Liver (tissue), 9 donors: Measurements from ENCODE around the gene KRTAP6-1. TPM values are rescaled to one million over a fixed set of nuclear protein-coding genes. Genes with fewer than 3 reads are reported as not detected.

ENCODE experiments used
- DNase-seq: peaks from one replicate; pipeline ENCODE4 v3.0.0-alpha.2; 2017; ENCODE audit warnings: low spot score
- H3K27ac ChIP-seq, 2 donors: one replicate each; pipeline ENCODE4 v1.7.0; 2013; ENCODE audit warnings: inconsistent platforms in 2 of 2, low read length in 2 of 2, control low read depth in 1 of 2, low read depth in 1 of 2, mild to moderate bottlenecking in 1 of 2
- H3K27me3 ChIP-seq, 4 donors: one replicate each; pipeline versions ENCODE4 v1.6.1 to v1.7.0; 2013; ENCODE audit warnings: low read length in 3 of 4, inconsistent platforms in 1 of 4, mild to moderate bottlenecking in 1 of 4, moderate library complexity in 1 of 4; ENCODE audit not compliant: control insufficient read depth in 4 of 4, insufficient read depth in 4 of 4
- H3K36me3 ChIP-seq, 4 donors: one replicate each; pipeline versions ENCODE4 v1.6.1 to v1.7.0; 2013; ENCODE audit warnings: low read length in 3 of 4, mild to moderate bottlenecking in 3 of 4, low read depth in 1 of 4, moderate library complexity in 1 of 4; ENCODE audit not compliant: control insufficient read depth in 4 of 4, insufficient read depth in 3 of 4
- H3K4me1 ChIP-seq, 4 donors: one replicate each; pipeline versions ENCODE4 v1.6.1 to v1.7.0; 2013; ENCODE audit warnings: low read length in 3 of 4, mild to moderate bottlenecking in 3 of 4, moderate library complexity in 1 of 4; ENCODE audit not compliant: control insufficient read depth in 4 of 4, insufficient read depth in 4 of 4
- H3K4me3 ChIP-seq, 3 donors: one replicate each; pipeline versions ENCODE4 v1.6.1 to v1.7.0; 2013; ENCODE audit warnings: low read length in 3 of 3, control low read depth in 1 of 3, low read depth in 1 of 3, mild to moderate bottlenecking in 1 of 3
- H3K9ac ChIP-seq, 2 donors: one replicate each; pipeline ENCODE4 v1.7.0; 2013; ENCODE audit warnings: low read length in 2 of 2, mild to moderate bottlenecking in 2 of 2, moderate library complexity in 2 of 2, control low read depth in 1 of 2, low read depth in 1 of 2
- H3K9me3 ChIP-seq, 4 donors: one replicate each; pipeline versions ENCODE4 v1.6.1 to v1.7.0; 2013; ENCODE audit warnings: low read length in 3 of 4; ENCODE audit not compliant: control insufficient read depth in 4 of 4
- ATF3 ChIP-seq: IDR thresholded peaks from 2 replicates; pipeline ENCODE4 v1.6.1; 2016; ENCODE audit warnings: antibody characterized with exemption
- EGR1 ChIP-seq, 2 donors: IDR thresholded peaks; 2 replicates each; pipeline ENCODE4 v1.6.1; 2016 to 2018; ENCODE audit warnings: antibody characterized with exemption in 2 of 2, low read depth in 2 of 2
- FOXA1 ChIP-seq: IDR thresholded peaks from 2 replicates; pipeline ENCODE4 v1.6.1; 2016; ENCODE audit warnings: antibody characterized with exemption
- FOXA2 ChIP-seq: IDR thresholded peaks from 2 replicates; pipeline ENCODE4 v1.6.1; 2016; ENCODE audit warnings: antibody characterized with exemption
- GABPA ChIP-seq, 2 donors: IDR thresholded peaks in 1 of 2; conservative IDR thresholded peaks in 1 of 2; 2 replicates each; pipeline ENCODE4 v1.6.1; 2016; ENCODE audit warnings: antibody characterized with exemption in 2 of 2, mild to moderate bottlenecking in 1 of 2, moderate library complexity in 1 of 2
- HNF4A ChIP-seq, 2 donors: conservative IDR thresholded peaks; 2 replicates each; pipeline ENCODE4 v1.6.1; 2016; ENCODE audit warnings: antibody characterized with exemption in 2 of 2, mild to moderate bottlenecking in 2 of 2
- HNF4G ChIP-seq: IDR thresholded peaks from 2 replicates; pipeline ENCODE4 v1.6.1; 2016; ENCODE audit warnings: antibody characterized with exemption
- MAX ChIP-seq: IDR thresholded peaks from 2 replicates; pipeline ENCODE4 v1.6.1; 2016; ENCODE audit warnings: antibody characterized with exemption
- NR2F2 ChIP-seq: IDR thresholded peaks from 2 replicates; pipeline ENCODE4 v1.6.1; 2016; ENCODE audit warnings: antibody characterized with exemption
- RAD21 ChIP-seq, 2 donors: IDR thresholded peaks; 2 replicates each; pipeline ENCODE4 v1.6.1; 2016; ENCODE audit warnings: antibody characterized with exemption in 2 of 2, mild to moderate bottlenecking in 2 of 2
- REST ChIP-seq: IDR thresholded peaks from 2 replicates; pipeline ENCODE4 v1.6.1; 2016; ENCODE audit warnings: antibody characterized with exemption, mild to moderate bottlenecking
- SP1 ChIP-seq: IDR thresholded peaks from 2 replicates; pipeline ENCODE4 v1.6.1; 2018; ENCODE audit warnings: antibody characterized with exemption, mild to moderate bottlenecking
- TAF1 ChIP-seq: conservative IDR thresholded peaks from 2 replicates; pipeline ENCODE4 v1.6.1; 2016; ENCODE audit warnings: antibody characterized with exemption, mild to moderate bottlenecking
- YY1 ChIP-seq: IDR thresholded peaks from 2 replicates; pipeline ENCODE4 v1.6.1; 2016; ENCODE audit warnings: antibody characterized with exemption, mild to moderate bottlenecking
- ZBTB33 ChIP-seq: IDR thresholded peaks from 2 replicates; pipeline ENCODE4 v1.6.1; 2016; ENCODE audit warnings: antibody characterized with exemption
- WGBS: extraction: QIAGEN DNeasy Blood & Tissue Kit; methylation state at CpG from one replicate; pipeline ENCODE4 v1.1.7; 2013; 5-methylcytosine and 5-hydroxymethylcytosine counted together
- polyA plus RNA-seq, 2 donors: library from polyadenylated mRNA; stranded (reverse) in 1 of 2; unstranded in 1 of 2; fragments of 200-250 nt in 1 of 2; fragments of >200 nt in 1 of 2; fragmentation: Nextera tagmentation in 1 of 2; extraction: Ambion mirVana in 1 of 2; gene quantifications; one replicate each; pipeline versions ENCODE4 v1.2.1 to v1.2.3, GENCODE V29; 2013 to 2015
- total RNA-seq, 2 donors: library from RNA; depleted of rRNA; stranded (reverse); fragments of >200 nt; gene quantifications; one replicate each; pipeline ENCODE4 v1.2.3, GENCODE V29; 2014
- donor health status: healthy.
- donor health status: healthy.
- donor health status: healthy.
- donor health status: healthy.
- donor health status: healthy.

KRTAP6-1 gene
- total and polyA plus RNA-seq, 4 donors: not detected

- TF ChIP-seq ZBTB33 (no peak), SP1 (no peak), GABPA (IDR thresholded peaks at IDR 0.05 in 1 of 2, conservative IDR thresholded peaks at IDR 0.05 in 1 of 2) (no peak)
Observed at GRCh38 chr21:30620522-30620921, 6.8 kb upstream of the KRTAP6-1 start, which contains the start of gene KRTAP20-4 (continued).

- Histone ChIP-seq H3K27me3 (no peaks in the 10 kb centered on the region), H3K9me3 (no peaks in the 10 kb centered on the region), H3K27ac (no peak overlapping the region), H3K36me3 (no peaks in the 10 kb centered on the region), H3K4me3 (no peak overlapping the region), H3K9ac (no peak overlapping the region), H3K4me1 (no peaks in the 10 kb centered on the region)
- DNase-seq: no peak
- no peak for TF ChIP-seq ZBTB33
- no peak for TF ChIP-seq ATF3
- no peak for TF ChIP-seq REST
- no peak for TF ChIP-seq HNF4A (conservative IDR thresholded peaks at IDR 0.05)
Observed at GRCh38 chr21:30620080-30620479, 6.3 kb upstream of the KRTAP6-1 start.

GRCh38 chr21:30616125-30616524 lies 2.4 kb upstream of the KRTAP6-1 start, which contains the start of gene KRTAP20-1:
Gene KRTAP20-1 (plus strand): TSS chr21:30616425. CDS start chr21:30616455, 30 bp downstream.
- no peaks in the 10 kb centered on the region for H3K4me1 ChIP-seq
- no peaks in the 10 kb centered on the region for H3K9me3 ChIP-seq
- no peaks in the 10 kb centered on the region for H3K27me3 ChIP-seq
- WGBS: 92% methylated on average over 2 of the region's 2 CpGs
- no peak within 1 kb of the TSS for H3K27ac ChIP-seq
- DNase-seq: no peak
- no peak within 1 kb of the TSS for H3K9ac ChIP-seq
- H3K36me3 ChIP-seq: no peaks in the 10 kb centered on the region
- H3K4me3 ChIP-seq: no peak within 1 kb of the TSS
- TF ChIP-seq RAD21 (IDR thresholded peaks at IDR 0.05): no peak
- TF ChIP-seq FOXA2: no peak
- TF ChIP-seq TAF1: no peak
- no peak for TF ChIP-seq GABPA (IDR thresholded peaks at IDR 0.05 in 1 of 2, conservative IDR thresholded peaks at IDR 0.05 in 1 of 2)
- TF ChIP-seq MAX: no peak
- TF ChIP-seq HNF4G: no peak
- TF ChIP-seq FOXA1: no peak
- TF ChIP-seq NR2F2: no peak
- no peak for TF ChIP-seq EGR1 (IDR thresholded peaks at IDR 0.05; ENCODE audit: low read depth in 2 of 2)
- TF ChIP-seq HNF4A (conservative IDR thresholded peaks at IDR 0.05): no peak
- no peak for TF ChIP-seq REST
- TF ChIP-seq YY1: no peak
- TF ChIP-seq ZBTB33: no peak
- TF ChIP-seq SP1: no peak
